ENCODE results near the gene TRAPPC11. TPM values are rescaled to one million over a fixed set of nuclear protein-coding genes. Genes with fewer than 3 reads are reported as not detected.

Gene TRAPPC11
- total RNA-seq, 5 donors from 2014 or later (not counting 1 experiment from before 2014, with no cell fraction given) = 28.0 to 50.6 (median 38.3) TPM

DNA sequence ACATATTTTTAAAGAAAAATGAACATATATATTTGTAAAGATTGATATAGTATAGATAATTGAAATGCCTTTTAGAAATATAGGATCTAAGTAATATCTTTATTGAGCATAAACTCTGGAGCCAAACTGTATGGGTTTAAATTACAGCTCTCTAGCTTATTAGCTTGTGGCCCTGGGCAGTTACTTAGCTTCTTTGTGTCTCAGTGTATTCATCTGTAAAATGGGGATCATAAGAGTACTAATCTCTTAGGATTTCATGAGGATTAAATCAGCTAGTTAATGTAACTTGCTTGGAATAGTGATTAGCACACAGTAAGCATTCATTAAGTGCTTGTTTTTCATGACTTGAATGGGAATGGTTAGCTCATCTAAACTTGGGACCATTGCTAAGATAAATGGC lies 32.8 kb downstream of the TRAPPC11 start:
- POLR2A ChIA-PET = no interaction called here
- Mint-ChIP-seq H3K27ac (no peak overlapping the region), H3K36me3 (peaks cover 44% of the 10 kb centered on the region), H3K9me3 (no peaks in the 10 kb centered on the region), H3K4me3 (no peak overlapping the region), H3K27me3 (no peaks in the 10 kb centered on the region), H3K4me1 (peaks cover 0 to 3% (median 1%) of the 10 kb centered on the region in 3 donors)
- Histone ChIP-seq H3K27ac (ENCODE audit: low read length) (no peak overlapping the region), H3K27me3 (replicated peaks in 1 of 2; ENCODE audit: control insufficient read depth in 2 of 2, extremely low read depth in 1 of 2, insufficient read depth in 2 of 2, low read length in 1 of 2) (no peaks in the 10 kb centered on the region), H3K36me3 (ENCODE audit: control insufficient read depth in 2 of 2, extremely low read depth in 1 of 2, insufficient read depth in 1 of 2, low read length in 1 of 2) (peaks cover 4 to 62% of the 10 kb centered on the region in 2 donors), H3K4me1 (ENCODE audit: control insufficient read depth in 1 of 2, extremely low read depth in 1 of 2, insufficient read depth in 2 of 2, low read length in 2 of 2) (no peaks in the 10 kb centered on the region), H3K9me3 (no peaks in the 10 kb centered on the region), H3K4me3 (ENCODE audit: control insufficient read depth in 1 of 2, extremely low read depth in 1 of 2, low read length in 1 of 2) (no peak overlapping the region)
- ATAC-seq (replicated peaks in 1 of 4) (no peak), DNase-seq (no peak)
- CTCF ChIA-PET = no interaction called here

DNA sequence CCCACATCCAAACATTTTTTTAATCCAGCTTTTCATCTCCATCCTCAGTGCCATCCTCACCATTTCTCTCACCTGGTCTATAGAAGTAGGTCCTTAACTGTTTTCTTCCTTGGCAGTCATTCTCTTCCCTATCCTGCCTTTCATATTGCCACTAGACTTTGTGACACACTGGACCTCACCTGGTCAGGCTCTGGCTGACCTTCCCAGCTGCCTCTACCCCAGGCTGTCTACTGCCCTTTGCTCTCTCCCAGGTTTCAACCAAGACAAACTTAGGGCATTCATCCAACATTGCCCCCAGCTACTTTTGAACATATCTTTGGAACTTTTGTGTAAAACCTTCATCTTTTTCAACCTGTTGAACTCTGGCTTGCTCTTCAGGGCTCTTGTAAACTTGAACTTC lies 39.8 kb downstream of the TRAPPC11 start:
- Histone ChIP-seq H3K27me3 (replicated peaks in 1 of 2; ENCODE audit: control insufficient read depth in 2 of 2, extremely low read depth in 1 of 2, insufficient read depth in 2 of 2, low read length in 1 of 2) (no peaks in the 10 kb centered on the region), H3K4me1 (ENCODE audit: control insufficient read depth in 1 of 2, extremely low read depth in 1 of 2, insufficient read depth in 2 of 2, low read length in 2 of 2) (no peaks in the 10 kb centered on the region), H3K4me3 (ENCODE audit: control insufficient read depth in 1 of 2, extremely low read depth in 1 of 2, low read length in 1 of 2) (no peak overlapping the region), H3K27ac (ENCODE audit: low read length) (no peak overlapping the region), H3K36me3 (ENCODE audit: control insufficient read depth in 2 of 2, extremely low read depth in 1 of 2, insufficient read depth in 1 of 2, low read length in 1 of 2) (peaks cover 13 to 88% of the 10 kb centered on the region in 2 donors), H3K9me3 (no peaks in the 10 kb centered on the region)
- CTCF ChIA-PET = interaction anchor here (0.5 to 1.1 kb wide), 4 partner anchors 9 to 22 kb away, joined by 3 to 6 read pairs (median 4); no protein-coding TSS in a partner anchor
- H3K4me3 Mint-ChIP-seq = no peak overlapping the region
- no peak overlapping the region for H3K27ac Mint-ChIP-seq
- H3K4me1 Mint-ChIP-seq = no peaks in the 10 kb centered on the region
- H3K27me3 Mint-ChIP-seq = no peaks in the 10 kb centered on the region
- POLR2A ChIA-PET = no interaction called here
- H3K36me3 Mint-ChIP-seq = peaks cover 66% of the 10 kb centered on the region
- H3K9me3 Mint-ChIP-seq = no peaks in the 10 kb centered on the region
- DNase-seq (no peak), ATAC-seq (replicated peaks in 1 of 4) (no peak)

DNA sequence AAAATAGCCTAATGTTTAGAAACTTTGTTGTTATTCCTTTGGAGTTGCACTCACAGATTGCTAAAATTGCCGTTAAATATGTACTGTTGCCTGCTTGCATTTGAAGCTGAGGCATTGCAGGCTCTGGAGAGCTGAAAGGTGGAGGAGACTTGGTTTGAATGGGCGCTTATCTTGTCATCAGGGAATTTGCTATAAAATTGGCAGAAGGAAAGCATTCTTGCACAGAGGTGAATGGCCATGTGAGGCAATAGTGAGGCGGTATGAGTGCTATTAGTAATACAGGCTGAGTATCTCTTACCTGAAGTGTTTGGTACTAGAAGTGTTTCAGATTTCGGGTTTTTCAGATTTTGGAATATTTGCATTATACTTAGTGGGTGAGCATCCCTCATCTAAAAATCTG lies 41.3 kb downstream of the TRAPPC11 start:
- Mint-ChIP-seq H3K4me1 (no peaks in the 10 kb centered on the region), H3K36me3 (peaks cover 73% of the 10 kb centered on the region), H3K4me3 (no peak overlapping the region), H3K27me3 (no peaks in the 10 kb centered on the region), H3K9me3 (no peaks in the 10 kb centered on the region), H3K27ac (no peak overlapping the region)
- no peak for ATAC-seq (replicated peaks in 1 of 4)
- Histone ChIP-seq H3K9me3 (no peaks in the 10 kb centered on the region), H3K27me3 (replicated peaks in 1 of 2; ENCODE audit: control insufficient read depth in 2 of 2, extremely low read depth in 1 of 2, insufficient read depth in 2 of 2, low read length in 1 of 2) (no peaks in the 10 kb centered on the region), H3K4me3 (ENCODE audit: control insufficient read depth in 1 of 2, extremely low read depth in 1 of 2, low read length in 1 of 2) (no peak overlapping the region), H3K4me1 (ENCODE audit: control insufficient read depth in 1 of 2, extremely low read depth in 1 of 2, insufficient read depth in 2 of 2, low read length in 2 of 2) (no peaks in the 10 kb centered on the region), H3K36me3 (ENCODE audit: control insufficient read depth in 2 of 2, extremely low read depth in 1 of 2, insufficient read depth in 1 of 2, low read length in 1 of 2) (peaks cover 13 to 78% of the 10 kb centered on the region in 2 donors), H3K27ac (ENCODE audit: low read length) (no peak overlapping the region)
- CTCF ChIA-PET = interaction anchor here in 1 of 2 donors (0.7 kb wide), 1 partner anchor 123 kb away, joined by 5 read pairs; no protein-coding TSS in a partner anchor
- no peak for DNase-seq
- POLR2A ChIA-PET = no interaction called here
- WGBS (ENCODE audit: insufficient coverage) = 94% methylated on average over 3 of the region's 4 CpGs

DNA sequence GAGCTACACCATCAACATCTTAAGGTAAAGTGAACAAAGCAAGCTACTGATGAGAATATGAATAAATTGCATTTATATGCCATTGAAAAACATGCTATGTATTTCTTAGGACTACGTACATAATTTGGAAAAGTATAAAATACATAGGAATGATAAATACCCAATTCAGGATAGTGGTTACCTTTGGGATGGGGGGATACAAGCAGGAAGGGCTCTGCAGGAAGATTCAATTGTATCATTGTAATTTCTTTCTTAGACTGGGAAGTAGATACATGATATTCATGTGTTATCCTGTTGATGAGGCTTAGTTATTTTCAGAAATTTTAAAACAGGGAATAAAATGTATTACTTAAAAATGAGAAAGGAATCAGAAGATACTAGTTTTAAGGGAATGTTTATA lies 43.4 kb downstream of the TRAPPC11 start:
- ChIA-PET CTCF (no interaction called here), POLR2A (no interaction called here)
- no peak overlapping the region for H3K27ac ChIP-seq (ENCODE audit: low read length)
- H3K36me3 Mint-ChIP-seq = peaks cover 72% of the 10 kb centered on the region
- H3K4me1 ChIP-seq (ENCODE audit: control insufficient read depth in 1 of 2, extremely low read depth in 1 of 2, insufficient read depth in 2 of 2, low read length in 2 of 2) = no peaks in the 10 kb centered on the region
- DNase-seq (no peak), ATAC-seq (replicated peaks in 1 of 4) (no peak)
- no peaks in the 10 kb centered on the region for H3K4me1 Mint-ChIP-seq
- no peaks in the 10 kb centered on the region for H3K27me3 ChIP-seq (replicated peaks in 1 of 2; ENCODE audit: control insufficient read depth in 2 of 2, extremely low read depth in 1 of 2, insufficient read depth in 2 of 2, low read length in 1 of 2)
- H3K27me3 Mint-ChIP-seq = no peaks in the 10 kb centered on the region
- no peaks in the 10 kb centered on the region for H3K9me3 Mint-ChIP-seq
- no peaks in the 10 kb centered on the region for H3K9me3 ChIP-seq
- no peak overlapping the region for H3K4me3 Mint-ChIP-seq
- WGBS (ENCODE audit: insufficient coverage) = no CpG with 5 or more reads among the region's 1 CpG
- H3K27ac Mint-ChIP-seq = no peak overlapping the region
- H3K4me3 ChIP-seq (ENCODE audit: control insufficient read depth in 1 of 2, extremely low read depth in 1 of 2, low read length in 1 of 2) = no peak overlapping the region
- peaks cover 9 to 66% of the 10 kb centered on the region in 2 donors for H3K36me3 ChIP-seq (ENCODE audit: control insufficient read depth in 2 of 2, extremely low read depth in 1 of 2, insufficient read depth in 1 of 2, low read length in 1 of 2)

DNA sequence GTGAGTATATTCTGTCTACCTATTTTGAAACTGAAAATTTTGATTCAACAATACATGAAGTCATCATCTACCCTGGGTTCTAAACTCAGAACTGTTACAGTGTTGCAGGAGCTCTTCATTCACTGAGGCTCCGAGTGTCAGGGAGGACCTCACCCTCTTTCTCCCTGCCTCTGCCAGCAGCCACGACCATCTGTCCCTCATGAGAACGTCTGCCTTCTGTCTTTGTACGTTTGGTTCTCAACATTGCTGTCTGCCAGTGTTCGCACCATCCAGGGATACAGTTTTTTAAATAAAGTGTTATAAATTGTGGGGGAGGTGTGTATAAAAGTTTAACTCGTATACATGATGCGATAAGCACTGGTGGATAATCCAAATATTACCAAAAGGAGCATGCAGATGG lies 55.5 kb downstream of the TRAPPC11 start:
- ATAC-seq (replicated peaks in 1 of 4) (no peak), DNase-seq (no peak)
- Histone ChIP-seq H3K4me3 (ENCODE audit: control insufficient read depth in 1 of 2, extremely low read depth in 1 of 2, low read length in 1 of 2) (no peak overlapping the region), H3K36me3 (ENCODE audit: control insufficient read depth in 2 of 2, extremely low read depth in 1 of 2, insufficient read depth in 1 of 2, low read length in 1 of 2) (peaks cover 0 to 32% of the 10 kb centered on the region in 2 donors), H3K4me1 (ENCODE audit: control insufficient read depth in 1 of 2, extremely low read depth in 1 of 2, insufficient read depth in 2 of 2, low read length in 2 of 2) (no peaks in the 10 kb centered on the region), H3K27me3 (replicated peaks in 1 of 2; ENCODE audit: control insufficient read depth in 2 of 2, extremely low read depth in 1 of 2, insufficient read depth in 2 of 2, low read length in 1 of 2) (no peaks in the 10 kb centered on the region), H3K27ac (ENCODE audit: low read length) (no peak overlapping the region), H3K9me3 (no peaks in the 10 kb centered on the region)
- Mint-ChIP-seq H3K9me3 (no peaks in the 10 kb centered on the region), H3K36me3 (peaks cover 27% of the 10 kb centered on the region), H3K27me3 (no peaks in the 10 kb centered on the region), H3K4me1 (no peaks in the 10 kb centered on the region), H3K4me3 (no peak overlapping the region), H3K27ac (no peak overlapping the region)
- ChIA-PET POLR2A (no interaction called here), CTCF (no interaction called here)
- 90% methylated on average over 2 of the region's 7 CpGs for WGBS (ENCODE audit: insufficient coverage)

DNA sequence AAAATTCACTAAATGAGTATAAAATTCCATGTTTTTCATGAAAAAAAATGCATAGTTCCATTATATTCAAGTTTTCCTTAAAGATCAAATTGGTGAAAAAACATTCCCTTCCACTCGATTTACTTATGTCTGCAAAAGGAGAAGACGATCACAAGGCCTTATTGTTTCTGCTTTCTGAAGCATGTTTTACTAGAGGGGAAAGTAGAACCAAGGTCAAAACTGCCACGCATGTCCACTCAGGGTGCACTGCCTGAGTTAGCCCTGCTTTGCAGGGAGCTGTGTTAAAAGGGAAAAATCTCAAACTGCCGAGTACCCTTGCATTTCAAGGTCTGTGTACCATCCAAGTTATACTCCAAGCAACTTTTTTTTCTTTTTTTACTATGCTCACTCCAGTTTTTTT lies 57.2 kb downstream of the TRAPPC11 start:
- Mint-ChIP-seq H3K27me3 (no peaks in the 10 kb centered on the region), H3K27ac (no peak overlapping the region), H3K9me3 (no peaks in the 10 kb centered on the region), H3K4me3 (no peak overlapping the region), H3K4me1 (peaks cover 1 to 3% (median 2%) of the 10 kb centered on the region in 3 donors), H3K36me3 (peaks cover 23% of the 10 kb centered on the region)
- 100% methylated on average over 2 of the region's 4 CpGs for WGBS (ENCODE audit: insufficient coverage)
- Histone ChIP-seq H3K27me3 (replicated peaks in 1 of 2; ENCODE audit: control insufficient read depth in 2 of 2, extremely low read depth in 1 of 2, insufficient read depth in 2 of 2, low read length in 1 of 2) (peaks cover 0 to 2% of the 10 kb centered on the region in 2 experiments), H3K27ac (ENCODE audit: low read length) (no peak overlapping the region), H3K36me3 (ENCODE audit: control insufficient read depth in 2 of 2, extremely low read depth in 1 of 2, insufficient read depth in 1 of 2, low read length in 1 of 2) (peaks cover 0 to 21% of the 10 kb centered on the region in 2 donors), H3K9me3 (no peaks in the 10 kb centered on the region), H3K4me3 (ENCODE audit: control insufficient read depth in 1 of 2, extremely low read depth in 1 of 2, low read length in 1 of 2) (no peak overlapping the region), H3K4me1 (ENCODE audit: control insufficient read depth in 1 of 2, extremely low read depth in 1 of 2, insufficient read depth in 2 of 2, low read length in 2 of 2) (peaks cover 0 to 5% of the 10 kb centered on the region in 2 experiments)
- ChIA-PET POLR2A (no interaction called here), CTCF (no interaction called here)
- ATAC-seq (replicated peaks in 1 of 4) (no peak), DNase-seq (no peak)

DNA sequence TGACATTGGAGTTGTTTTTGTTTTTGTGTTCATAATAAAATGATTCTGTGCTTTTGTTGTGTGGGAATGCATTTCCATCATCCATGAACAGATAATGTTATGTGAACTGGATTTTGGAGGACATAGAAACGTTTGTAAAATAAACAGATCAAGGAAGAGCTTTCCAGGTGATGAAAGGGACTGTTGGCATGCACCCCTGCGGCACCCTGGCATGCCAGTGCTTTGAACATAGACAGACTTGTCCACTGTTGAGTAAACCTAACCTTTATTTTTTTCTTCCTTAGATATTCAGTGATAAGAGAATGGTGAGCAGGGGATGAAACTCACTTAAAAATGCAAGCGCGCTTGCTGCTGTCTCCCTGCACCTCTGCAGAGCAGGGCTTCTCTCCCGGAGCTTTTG lies 59.8 kb downstream of the TRAPPC11 start:
- no peak overlapping the region for H3K4me3 ChIP-seq (ENCODE audit: control insufficient read depth in 1 of 2, extremely low read depth in 1 of 2, low read length in 1 of 2)
- Mint-ChIP-seq H3K9me3 (no peaks in the 10 kb centered on the region), H3K27ac (no peak overlapping the region), H3K4me3 (no peak overlapping the region), H3K4me1 (peaks cover 15 to 17% (median 16%) of the 10 kb centered on the region in 3 donors), H3K36me3 (peaks cover 8% of the 10 kb centered on the region), H3K27me3 (no peaks in the 10 kb centered on the region)
- ChIA-PET CTCF (interaction anchor here in 1 of 2 donors (0.6 kb wide), 1 partner anchor 15 kb away, joined by 3 read pairs; no protein-coding TSS in a partner anchor), POLR2A (interaction anchor here in 1 of 2 donors (0.7 kb wide), 1 partner anchor 793 kb away, joined by 4 read pairs; no protein-coding TSS in a partner anchor)
- H3K9me3 ChIP-seq = no peaks in the 10 kb centered on the region
- H3K27ac ChIP-seq (ENCODE audit: low read length) = no peak overlapping the region
- peaks cover 0 to 14% of the 10 kb centered on the region in 2 experiments for H3K27me3 ChIP-seq (replicated peaks in 1 of 2; ENCODE audit: control insufficient read depth in 2 of 2, extremely low read depth in 1 of 2, insufficient read depth in 2 of 2, low read length in 1 of 2)
- no peak for DNase-seq
- H3K4me1 ChIP-seq (ENCODE audit: control insufficient read depth in 1 of 2, extremely low read depth in 1 of 2, insufficient read depth in 2 of 2, low read length in 2 of 2) = peaks cover 2 to 22% of the 10 kb centered on the region in 2 experiments
- WGBS (ENCODE audit: insufficient coverage) = 20% methylated on average over 1 of the region's 5 CpGs
- no peak for ATAC-seq (replicated peaks in 1 of 4)
- peaks cover 0 to 6% of the 10 kb centered on the region in 2 donors for H3K36me3 ChIP-seq (ENCODE audit: control insufficient read depth in 2 of 2, extremely low read depth in 1 of 2, insufficient read depth in 1 of 2, low read length in 1 of 2)
